Left cardiac atrium (tissue), 4 donors: ENCODE data around the gene ADAMTS18. TPM values are rescaled to one million over a fixed set of nuclear protein-coding genes. Genes with fewer than 3 reads are reported as not detected.
"Not testable (repeated sequence)": the region's sequence is repeated elsewhere in the genome, so short reads cannot be mapped to it uniquely, and the experiment has no call there.

Experiments
- ATAC-seq, 2 donors: fragments of 200-7000 bp; cut with Tn5 transposase; one replicate each; pipeline ENCODE4 v1.9.1; 2020; ENCODE audit warnings: mild to moderate bottlenecking in 2 of 2, moderate library complexity in 2 of 2
- DNase-seq: peaks from one replicate; pipeline ENCODE4 v3.0.0-alpha.2; 2020
- intact Hi-C, 2 donors: fragments of 100-400 bp; cut with DNase I; formaldehyde crosslinking; loops; one replicate each; pipeline versions ENCODE4 v1.14.1 to v1.15.1; 2022 to 2023
- total RNA-seq, 2 donors: library from RNA; stranded (reverse); fragmentation: NEBNext Ultra II Directional; extraction: Animal tissue kit (Norgen Biotek cat#: 25700); gene quantifications; one replicate each; pipeline ENCODE4 v1.2.1, GENCODE V29; 2021
- donor health status: DM: no; HTN: yes; CAD: no.
- donor health status: DM: no; HTN: yes; CAD: no; lungs with severe emphysema.
- donor health status: DM: yes; HTN: yes; CAD: no.
- donor health status: Dilated cardiomyopathy.

Gene ADAMTS18
- total RNA-seq, 2 donors from 2014 or later: 0.10 to 0.18 TPM

- intact Hi-C loops: no loop called here
These were observed 130.0 kb downstream of the ADAMTS18 start for GRCh38 chr16:77304877-77305276.

GRCh38 chr16:77304134-77304533, 130.7 kb downstream of the ADAMTS18 start:
- ATAC-seq (no peak), DNase-seq (no peak)
- intact Hi-C loops: no loop called here

More at GRCh38 chr16:77304877-77305276, 130.0 kb downstream of the ADAMTS18 start:
- no peak for DNase-seq
- no peak for ATAC-seq

GRCh38 chr16:77302674-77303073, 132.2 kb downstream of the ADAMTS18 start:
- intact Hi-C loops: no loop called here
- ATAC-seq (no peak), DNase-seq (no peak)

GRCh38 chr16:77302249-77302648, 132.6 kb downstream of the ADAMTS18 start:
- ATAC-seq: no peak
- DNase-seq: no peak
- intact Hi-C loops: no loop called here

GRCh38 chr16:77300256-77300655, 134.6 kb downstream of the ADAMTS18 start:
- intact Hi-C loops: no loop called here
- DNase-seq (no peak), ATAC-seq (no peak)

GRCh38 chr16:77299395-77299794, 135.4 kb downstream of the ADAMTS18 start:
- DNase-seq (no peak), ATAC-seq (no peak)
- intact Hi-C loops: no loop called here

GRCh38 chr16:77298418-77299360, 136.1 kb downstream of the ADAMTS18 start:
- peak; percentile 63 to 98 for ATAC-seq
- peak; percentile 68 for DNase-seq
- intact Hi-C loops: no loop called here

- ATAC-seq (peak in 1 of 2 donors; percentile 23), DNase-seq (no peak)
- intact Hi-C loops: no loop called here
These were observed 136.8 kb downstream of the ADAMTS18 start for GRCh38 chr16:77297996-77298395.

- DNase-seq (no peak), ATAC-seq (no peak)
- intact Hi-C loops: no loop called here
These were observed 138.9 kb downstream of the ADAMTS18 start for GRCh38 chr16:77295896-77296295.

GRCh38 chr16:77290451-77291115, 144.3 kb downstream of the ADAMTS18 start:
- DNase-seq: no peak
- ATAC-seq: no peak
- intact Hi-C loops: no loop called here

- peak in 1 of 2 donors; percentile 48 for ATAC-seq
- no peak for DNase-seq
- intact Hi-C loops: no loop called here
These were observed 145.5 kb downstream of the ADAMTS18 start for GRCh38 chr16:77289331-77289809.

- ATAC-seq: peak; percentile 53 to 92
These were observed 146.6 kb downstream of the ADAMTS18 start for GRCh38 chr16:77288222-77288621.

GRCh38 chr16:77285676-77286075, 149.2 kb downstream of the ADAMTS18 start:
- no peak for DNase-seq
- ATAC-seq: no peak
- intact Hi-C loops: no loop called here

More at GRCh38 chr16:77288222-77288621, 146.6 kb downstream of the ADAMTS18 start:
- intact Hi-C loops: no loop called here
- no peak for DNase-seq

GRCh38 chr16:77282345-77282744, 152.5 kb downstream of the ADAMTS18 start:
- ATAC-seq (no peak), DNase-seq (no peak)
- intact Hi-C loops: no loop called here

GRCh38 chr16:77279316-77279715, 155.5 kb downstream of the ADAMTS18 start:
- ATAC-seq, intact Hi-C loops, DNase-seq: not testable (repeated sequence)

- intact Hi-C loops: no loop called here
- ATAC-seq: no peak
These were observed 157.3 kb downstream of the ADAMTS18 start for GRCh38 chr16:77277571-77277970.

GRCh38 chr16:77277141-77277540, 157.7 kb downstream of the ADAMTS18 start:
- no peak for ATAC-seq
- intact Hi-C loops: no loop called here
- no peak for DNase-seq

More at GRCh38 chr16:77277571-77277970, 157.3 kb downstream of the ADAMTS18 start:
- DNase-seq: no peak

GRCh38 chr16:77276661-77277060, 158.2 kb downstream of the ADAMTS18 start:
- intact Hi-C loops: no loop called here
- DNase-seq: no peak
- peak in 1 of 2 donors; percentile 43 for ATAC-seq

GRCh38 chr16:77275303-77275702, 159.5 kb downstream of the ADAMTS18 start:
- intact Hi-C loops, DNase-seq: not testable (repeated sequence)
- ATAC-seq: peak in 1 of 2 donors; percentile 82

- intact Hi-C loops: no loop called here
- ATAC-seq (peak in 1 of 2 donors; percentile 54), DNase-seq (no peak)
These were observed 161.0 kb downstream of the ADAMTS18 start for GRCh38 chr16:77273815-77274214.
